Panc1 (cell line): ENCODE data around the gene BTBD1.

Experiments
- POLR2AphosphoS5 ChIP-seq: IDR thresholded peaks from 2 replicates; pipeline ENCODE4 v1.6.1; 2012; ENCODE audit warnings: mild to moderate bottlenecking, low read depth, low read length, moderate library complexity
- SIN3A ChIP-seq: IDR thresholded peaks from 2 replicates; pipeline ENCODE4 v1.6.1; 2012; ENCODE audit warnings: low read depth, mild to moderate bottlenecking, low read length, moderate library complexity, borderline replicate concordance; ENCODE audit not compliant: insufficient read depth
- TCF7L2 ChIP-seq: IDR thresholded peaks from 2 replicates; pipeline ENCODE4 v1.6.1; 2011; ENCODE audit warnings: mild to moderate bottlenecking, low read depth, low read length, inconsistent platforms
- TF ChIP-seq, protein P1 (sequence below): fragments of 450-650 bp; IDR thresholded peaks from 2 replicates; pipeline ENCODE4 v1.5.1; 2017; ENCODE audit warnings: mild to moderate bottlenecking

DNA sequence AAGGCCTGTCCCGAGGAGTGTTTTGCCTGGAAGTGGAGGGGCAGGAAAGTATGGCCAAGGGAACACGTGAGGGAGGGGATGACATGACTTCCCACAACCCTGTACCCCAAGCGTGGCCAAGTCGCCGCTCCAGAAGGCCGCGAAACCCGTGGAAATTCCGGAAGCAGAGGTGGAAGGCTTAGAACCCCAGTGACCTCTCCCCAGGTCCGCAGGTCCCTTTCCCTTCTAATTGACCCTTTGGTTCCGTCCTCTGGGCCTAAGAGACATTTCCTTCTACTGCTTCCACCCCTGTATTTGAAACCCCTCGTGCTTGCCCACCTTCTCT, 548 bp upstream of the BTBD1 start:
- TF ChIP-seq, protein P1, sequence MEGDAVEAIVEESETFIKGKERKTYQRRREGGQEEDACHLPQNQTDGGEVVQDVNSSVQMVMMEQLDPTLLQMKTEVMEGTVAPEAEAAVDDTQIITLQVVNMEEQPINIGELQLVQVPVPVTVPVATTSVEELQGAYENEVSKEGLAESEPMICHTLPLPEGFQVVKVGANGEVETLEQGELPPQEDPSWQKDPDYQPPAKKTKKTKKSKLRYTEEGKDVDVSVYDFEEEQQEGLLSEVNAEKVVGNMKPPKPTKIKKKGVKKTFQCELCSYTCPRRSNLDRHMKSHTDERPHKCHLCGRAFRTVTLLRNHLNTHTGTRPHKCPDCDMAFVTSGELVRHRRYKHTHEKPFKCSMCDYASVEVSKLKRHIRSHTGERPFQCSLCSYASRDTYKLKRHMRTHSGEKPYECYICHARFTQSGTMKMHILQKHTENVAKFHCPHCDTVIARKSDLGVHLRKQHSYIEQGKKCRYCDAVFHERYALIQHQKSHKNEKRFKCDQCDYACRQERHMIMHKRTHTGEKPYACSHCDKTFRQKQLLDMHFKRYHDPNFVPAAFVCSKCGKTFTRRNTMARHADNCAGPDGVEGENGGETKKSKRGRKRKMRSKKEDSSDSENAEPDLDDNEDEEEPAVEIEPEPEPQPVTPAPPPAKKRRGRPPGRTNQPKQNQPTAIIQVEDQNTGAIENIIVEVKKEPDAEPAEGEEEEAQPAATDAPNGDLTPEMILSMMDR: no peak
- TF ChIP-seq TCF7L2: no peak
- TF ChIP-seq POLR2AphosphoS5: no peak
- no peak for TF ChIP-seq SIN3A
